Ishikawa (cell line): ENCODE measurements around the gene DROSHA.

Experiments
- EP300 ChIP-seq: IDR thresholded peaks from 2 replicates; pipeline ENCODE4 v1.6.1; 2012; ENCODE audit warnings: borderline replicate concordance
- TF ChIP-seq, protein P1 (sequence below): IDR thresholded peaks from 2 replicates; pipeline ENCODE4 v1.6.1; 2012; ENCODE audit warnings: low read depth, mild to moderate bottlenecking

DNA sequence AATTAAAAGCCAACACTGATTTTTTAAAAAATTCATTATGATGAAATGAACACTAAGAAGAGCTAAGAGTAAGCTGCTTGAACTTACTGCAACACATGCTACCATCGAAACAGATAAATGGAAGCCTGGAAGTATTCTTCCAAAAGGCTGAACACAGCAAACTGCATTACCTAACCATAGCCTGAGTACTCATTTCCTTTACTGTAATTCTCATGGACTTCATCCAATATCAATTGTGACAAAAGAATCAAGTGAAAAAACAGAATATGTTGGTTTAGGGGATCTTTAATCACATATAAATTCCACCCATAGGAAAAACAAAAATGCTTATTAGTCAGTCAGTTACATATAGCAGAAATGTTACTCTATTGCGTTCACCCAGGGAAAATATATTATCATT is 68.5 kb downstream of the DROSHA start:
- TF ChIP-seq EP300 = no peak
- TF ChIP-seq, protein P1, sequence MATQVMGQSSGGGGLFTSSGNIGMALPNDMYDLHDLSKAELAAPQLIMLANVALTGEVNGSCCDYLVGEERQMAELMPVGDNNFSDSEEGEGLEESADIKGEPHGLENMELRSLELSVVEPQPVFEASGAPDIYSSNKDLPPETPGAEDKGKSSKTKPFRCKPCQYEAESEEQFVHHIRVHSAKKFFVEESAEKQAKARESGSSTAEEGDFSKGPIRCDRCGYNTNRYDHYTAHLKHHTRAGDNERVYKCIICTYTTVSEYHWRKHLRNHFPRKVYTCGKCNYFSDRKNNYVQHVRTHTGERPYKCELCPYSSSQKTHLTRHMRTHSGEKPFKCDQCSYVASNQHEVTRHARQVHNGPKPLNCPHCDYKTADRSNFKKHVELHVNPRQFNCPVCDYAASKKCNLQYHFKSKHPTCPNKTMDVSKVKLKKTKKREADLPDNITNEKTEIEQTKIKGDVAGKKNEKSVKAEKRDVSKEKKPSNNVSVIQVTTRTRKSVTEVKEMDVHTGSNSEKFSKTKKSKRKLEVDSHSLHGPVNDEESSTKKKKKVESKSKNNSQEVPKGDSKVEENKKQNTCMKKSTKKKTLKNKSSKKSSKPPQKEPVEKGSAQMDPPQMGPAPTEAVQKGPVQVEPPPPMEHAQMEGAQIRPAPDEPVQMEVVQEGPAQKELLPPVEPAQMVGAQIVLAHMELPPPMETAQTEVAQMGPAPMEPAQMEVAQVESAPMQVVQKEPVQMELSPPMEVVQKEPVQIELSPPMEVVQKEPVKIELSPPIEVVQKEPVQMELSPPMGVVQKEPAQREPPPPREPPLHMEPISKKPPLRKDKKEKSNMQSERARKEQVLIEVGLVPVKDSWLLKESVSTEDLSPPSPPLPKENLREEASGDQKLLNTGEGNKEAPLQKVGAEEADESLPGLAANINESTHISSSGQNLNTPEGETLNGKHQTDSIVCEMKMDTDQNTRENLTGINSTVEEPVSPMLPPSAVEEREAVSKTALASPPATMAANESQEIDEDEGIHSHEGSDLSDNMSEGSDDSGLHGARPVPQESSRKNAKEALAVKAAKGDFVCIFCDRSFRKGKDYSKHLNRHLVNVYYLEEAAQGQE = no peak
